ENCODE data around the gene MORC3. TPM values are rescaled to one million over a fixed set of nuclear protein-coding genes. Genes with fewer than 3 reads are reported as not detected.
A peak's percentile ranks its signal among the peaks of the same experiment; 100 is the strongest.

MORC3 gene
- total RNA-seq, 2 experiments from 2014 or later = 23.0 to 34.3 TPM

DNA sequence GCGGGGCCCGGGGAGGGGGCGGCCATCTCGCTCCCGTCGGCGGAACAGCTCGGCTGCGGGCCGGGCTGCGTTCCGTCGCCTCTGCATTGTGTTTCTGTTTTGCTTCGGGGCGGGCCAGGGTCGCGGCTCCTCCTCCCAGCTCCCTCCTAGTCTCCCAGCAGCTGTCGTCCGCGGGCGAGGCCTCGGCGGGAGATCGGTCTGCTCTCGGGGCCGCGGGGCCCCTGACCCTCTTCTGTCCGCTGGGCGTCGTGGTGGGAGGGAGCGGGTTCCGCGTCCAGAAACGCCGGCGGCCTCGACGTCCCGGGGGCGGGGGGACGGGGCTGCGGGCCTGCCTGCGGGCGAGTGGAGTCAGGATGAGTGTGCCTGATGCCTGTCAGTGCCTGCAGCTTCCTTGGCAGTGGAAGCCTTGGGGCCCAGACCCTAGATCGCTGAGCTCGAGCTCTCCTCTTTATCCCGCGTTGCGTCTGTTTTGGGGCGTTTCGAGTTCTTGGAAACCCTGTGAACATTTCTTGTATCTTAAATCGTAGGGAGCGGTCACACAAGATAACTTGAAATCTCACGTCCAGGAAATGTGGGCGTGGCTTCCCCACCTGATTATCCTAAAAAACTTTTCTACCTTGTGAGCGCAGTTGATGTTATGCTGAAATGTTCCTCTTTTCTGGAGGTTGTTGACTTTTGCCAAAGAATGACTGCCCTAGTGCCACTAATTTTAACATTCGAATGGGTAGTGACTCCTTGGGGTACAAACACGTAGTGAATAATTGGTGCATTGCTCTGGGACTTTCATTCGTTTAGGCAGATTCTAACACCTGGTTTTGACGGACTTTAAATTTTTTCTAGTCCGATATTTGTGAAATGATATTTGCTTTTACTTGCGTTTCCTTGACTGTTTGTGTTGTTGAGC lies 676 bp downstream of the MORC3 start:
- DNase-seq (ENCODE audit: low spot score) = peak; percentile 57
- Histone ChIP-seq H3K27ac (ENCODE audit: low read depth, low read length, poor library complexity, severe bottlenecking) (peak overlapping the region; percentile 75), H2AFZ (ENCODE audit: low read length) (0 out of 2 replicates have a peak overlapping the region, but pooled peaks have one; percentile 5), H3K36me3 (ENCODE audit: insufficient read depth, low read length) (peaks cover 27% of the 10 kb centered on the region), H3K4me2 (ENCODE audit: low read length) (peak overlapping the region; percentile 98), H3K4me3 (ENCODE audit: low read depth, low read length, poor library complexity, severe bottlenecking) (peak overlapping the region; percentile 86), H3K79me2 (ENCODE audit: insufficient read depth, low read depth, low read length) (peaks cover 54% of the 10 kb centered on the region), H3K9me3 (ENCODE audit: low read length) (no peaks in the 10 kb centered on the region), H4K20me1 (ENCODE audit: insufficient read depth, low read length) (peaks cover 16% of the 10 kb centered on the region), H3K9me2 (ENCODE audit: insufficient read depth, low read length) (no peaks in the 10 kb centered on the region), H3K4me1 (ENCODE audit: insufficient read depth, low read length, poor library complexity, severe bottlenecking) (peaks cover 28% of the 10 kb centered on the region)
- TF ChIP-seq EZH2phosphoT487 (IDR thresholded peaks at IDR 0.05; ENCODE audit: borderline replicate concordance, low read depth, low read length) = no peak
- TF ChIP-seq, protein P1, sequence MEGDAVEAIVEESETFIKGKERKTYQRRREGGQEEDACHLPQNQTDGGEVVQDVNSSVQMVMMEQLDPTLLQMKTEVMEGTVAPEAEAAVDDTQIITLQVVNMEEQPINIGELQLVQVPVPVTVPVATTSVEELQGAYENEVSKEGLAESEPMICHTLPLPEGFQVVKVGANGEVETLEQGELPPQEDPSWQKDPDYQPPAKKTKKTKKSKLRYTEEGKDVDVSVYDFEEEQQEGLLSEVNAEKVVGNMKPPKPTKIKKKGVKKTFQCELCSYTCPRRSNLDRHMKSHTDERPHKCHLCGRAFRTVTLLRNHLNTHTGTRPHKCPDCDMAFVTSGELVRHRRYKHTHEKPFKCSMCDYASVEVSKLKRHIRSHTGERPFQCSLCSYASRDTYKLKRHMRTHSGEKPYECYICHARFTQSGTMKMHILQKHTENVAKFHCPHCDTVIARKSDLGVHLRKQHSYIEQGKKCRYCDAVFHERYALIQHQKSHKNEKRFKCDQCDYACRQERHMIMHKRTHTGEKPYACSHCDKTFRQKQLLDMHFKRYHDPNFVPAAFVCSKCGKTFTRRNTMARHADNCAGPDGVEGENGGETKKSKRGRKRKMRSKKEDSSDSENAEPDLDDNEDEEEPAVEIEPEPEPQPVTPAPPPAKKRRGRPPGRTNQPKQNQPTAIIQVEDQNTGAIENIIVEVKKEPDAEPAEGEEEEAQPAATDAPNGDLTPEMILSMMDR (conservative IDR thresholded peaks at IDR 0.05; ENCODE audit: low read length) = no peak
- intact Hi-C loops (cut with micrococcal nuclease; ENCODE audit: unreplicated experiment) = loop anchor here (1.0 kb wide), 4 partner anchors 22 to 260 kb away; partner anchors contain the start of gene SETD4
- no TSS peak for BruUV-seq (replicated peaks)
- CTCF ChIA-PET (ENCODE audit: unreplicated experiment) = interaction anchor here (0.5 to 1.5 kb wide), 6 partner anchors 22 to 183 kb away, joined by 3 to 4 read pairs (median 3); no protein-coding TSS in a partner anchor
- POLR2A ChIA-PET = interaction anchor here (0.5 to 9.6 kb wide), 25 partner anchors 9 to 1413 kb away, joined by 3 to 73 read pairs (median 5); no protein-coding TSS in a partner anchor

DNA sequence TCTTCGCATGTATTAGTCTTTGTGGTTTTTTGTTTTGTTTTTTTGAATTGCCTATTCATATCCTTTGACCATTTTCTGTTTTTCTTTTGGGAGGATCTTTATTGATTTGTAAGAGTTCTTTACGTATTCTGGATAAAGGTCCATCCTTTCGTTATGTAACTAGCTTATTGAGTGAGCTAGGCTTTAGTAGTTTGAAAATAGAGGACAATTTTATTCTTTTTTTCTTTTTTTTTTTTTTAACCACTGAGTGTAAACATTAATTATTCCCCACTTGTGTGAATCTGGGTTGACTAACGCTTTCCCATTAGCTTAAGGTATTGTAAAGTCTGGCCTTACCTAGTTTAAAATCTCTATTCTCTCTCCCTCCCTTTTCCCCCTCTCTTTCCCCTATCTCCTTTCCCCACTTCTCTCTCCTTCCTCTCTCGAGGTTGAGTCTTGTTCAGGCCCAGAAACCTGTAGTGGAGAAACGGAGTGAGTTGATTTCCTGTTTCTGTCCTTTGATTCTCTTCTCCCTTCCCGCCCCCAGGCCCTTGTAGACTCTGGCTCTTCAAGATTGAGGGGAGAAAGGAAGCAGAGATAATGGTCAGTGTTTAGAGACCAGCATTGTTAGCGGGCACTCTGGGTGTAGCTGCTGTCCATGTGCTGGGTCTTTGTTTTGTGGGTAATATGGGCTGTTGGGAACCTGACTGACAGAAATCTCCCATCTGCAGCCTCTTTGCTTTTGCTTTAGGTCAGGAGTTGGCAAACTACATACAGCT lies 1.5 kb downstream of the MORC3 start:
- no peaks in the 10 kb centered on the region for H3K9me3 ChIP-seq (ENCODE audit: low read length)
- POLR2A ChIA-PET = interaction anchor here (0.6 to 9.6 kb wide), 12 partner anchors 12 to 172 kb away, joined by 3 to 73 read pairs (median 5); no protein-coding TSS in a partner anchor
- no peaks in the 10 kb centered on the region for H3K9me2 ChIP-seq (ENCODE audit: insufficient read depth, low read length)
- CTCF ChIA-PET (ENCODE audit: unreplicated experiment) = no interaction called here
- H3K4me3 ChIP-seq (ENCODE audit: low read depth, low read length, poor library complexity, severe bottlenecking) = peak overlapping the region; percentile 86
- peaks cover 28% of the 10 kb centered on the region for H3K36me3 ChIP-seq (ENCODE audit: insufficient read depth, low read length)
- TSS peak; percentile 68 for BruUV-seq (replicated peaks)
- peak; percentile 38 for DNase-seq (ENCODE audit: low spot score)
- H2AFZ ChIP-seq (ENCODE audit: low read length) = no peak overlapping the region
- peaks cover 62% of the 10 kb centered on the region for H3K79me2 ChIP-seq (ENCODE audit: insufficient read depth, low read depth, low read length)
- intact Hi-C loops (cut with micrococcal nuclease; ENCODE audit: unreplicated experiment) = loop anchor here (1.0 kb wide), 2 partner anchors 66 to 261 kb away; partner anchors contain the start of gene SETD4
- TF ChIP-seq, protein P1 (conservative IDR thresholded peaks at IDR 0.05; ENCODE audit: low read length) = no peak
- TF ChIP-seq EZH2phosphoT487 (IDR thresholded peaks at IDR 0.05; ENCODE audit: borderline replicate concordance, low read depth, low read length) = no peak
- peak overlapping the region; percentile 98 for H3K4me2 ChIP-seq (ENCODE audit: low read length)
- peaks cover 28% of the 10 kb centered on the region for H3K4me1 ChIP-seq (ENCODE audit: insufficient read depth, low read length, poor library complexity, severe bottlenecking)
- H3K27ac ChIP-seq (ENCODE audit: low read depth, low read length, poor library complexity, severe bottlenecking) = peak overlapping the region; percentile 75
- H4K20me1 ChIP-seq (ENCODE audit: insufficient read depth, low read length) = peaks cover 16% of the 10 kb centered on the region

Data from OCI-LY7 (cell line).